B cell (primary cell): ENCODE measurements around the gene LIX1.

ENCODE experiments used
- EZH2 ChIP-seq: IDR thresholded peaks from 2 replicates; pipeline ENCODE4 v1.6.1; 2012; ENCODE audit warnings: borderline replicate concordance, low read depth, mild to moderate bottlenecking, moderate library complexity, low read length; ENCODE audit not compliant: insufficient read depth, poor library complexity, severe bottlenecking
- TF ChIP-seq, protein P1 (sequence below): fragments of 200-600 bp; IDR thresholded peaks from one replicate; pipeline ENCODE4 v1.8.0; 2022; ENCODE audit warnings: antibody characterized with exemption, mild to moderate bottlenecking

DNA sequence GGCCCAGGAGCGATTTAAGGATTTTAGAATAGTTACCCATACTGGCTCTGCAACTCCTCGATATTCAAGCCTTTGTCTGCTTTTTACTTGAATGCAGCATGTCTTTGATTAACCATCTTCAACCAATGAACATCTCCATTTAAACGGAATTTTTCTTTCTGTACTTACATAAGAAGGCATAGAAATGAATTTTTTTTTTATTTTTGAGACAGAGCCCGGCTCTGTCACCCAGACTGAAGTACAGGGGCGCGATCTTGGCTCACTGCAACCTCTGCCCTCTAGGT is 41.5 kb upstream of the LIX1 start:
- TF ChIP-seq, protein P1, sequence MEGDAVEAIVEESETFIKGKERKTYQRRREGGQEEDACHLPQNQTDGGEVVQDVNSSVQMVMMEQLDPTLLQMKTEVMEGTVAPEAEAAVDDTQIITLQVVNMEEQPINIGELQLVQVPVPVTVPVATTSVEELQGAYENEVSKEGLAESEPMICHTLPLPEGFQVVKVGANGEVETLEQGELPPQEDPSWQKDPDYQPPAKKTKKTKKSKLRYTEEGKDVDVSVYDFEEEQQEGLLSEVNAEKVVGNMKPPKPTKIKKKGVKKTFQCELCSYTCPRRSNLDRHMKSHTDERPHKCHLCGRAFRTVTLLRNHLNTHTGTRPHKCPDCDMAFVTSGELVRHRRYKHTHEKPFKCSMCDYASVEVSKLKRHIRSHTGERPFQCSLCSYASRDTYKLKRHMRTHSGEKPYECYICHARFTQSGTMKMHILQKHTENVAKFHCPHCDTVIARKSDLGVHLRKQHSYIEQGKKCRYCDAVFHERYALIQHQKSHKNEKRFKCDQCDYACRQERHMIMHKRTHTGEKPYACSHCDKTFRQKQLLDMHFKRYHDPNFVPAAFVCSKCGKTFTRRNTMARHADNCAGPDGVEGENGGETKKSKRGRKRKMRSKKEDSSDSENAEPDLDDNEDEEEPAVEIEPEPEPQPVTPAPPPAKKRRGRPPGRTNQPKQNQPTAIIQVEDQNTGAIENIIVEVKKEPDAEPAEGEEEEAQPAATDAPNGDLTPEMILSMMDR, result no peak
- TF ChIP-seq EZH2, result no peak
